ENCODE data around the gene ADO.

GRCh38 chr10:62790571-62790970, 13.9 kb upstream of the ADO start:
- TF ChIP-seq CTCF (IDR thresholded peaks at IDR 0.05) = no peak
- TF ChIP-seq POLR2A (IDR thresholded peaks at IDR 0.05) = no peak

Data from body of pancreas (tissue), 4 donors.